ENCODE results near the gene DOCK2. TPM values are rescaled to one million over a fixed set of nuclear protein-coding genes. Genes with fewer than 3 reads are reported as not detected.

Gene DOCK2
- total RNA-seq, 2 experiments from 2014 or later, result 161 to 205 TPM

GRCh38 chr5:169804861-169805260 lies 167.8 kb downstream of the DOCK2 start:
- BruUV-seq (replicated peaks), result no TSS peak
- Histone ChIP-seq H3K36me3 (ENCODE audit: insufficient read depth, low read length) (peaks cover 65% of the 10 kb centered on the region), H3K4me3 (ENCODE audit: low read depth, low read length, poor library complexity, severe bottlenecking) (no peak overlapping the region), H3K27ac (ENCODE audit: low read depth, low read length, poor library complexity, severe bottlenecking) (no peak overlapping the region), H3K4me2 (ENCODE audit: low read length) (no peak overlapping the region), H3K9me3 (ENCODE audit: low read length) (no peaks in the 10 kb centered on the region), H3K4me1 (ENCODE audit: insufficient read depth, low read length, poor library complexity, severe bottlenecking) (no peaks in the 10 kb centered on the region), H3K79me2 (ENCODE audit: insufficient read depth, low read depth, low read length) (no peaks in the 10 kb centered on the region), H3K9me2 (ENCODE audit: insufficient read depth, low read length) (no peaks in the 10 kb centered on the region), H4K20me1 (ENCODE audit: insufficient read depth, low read length) (no peaks in the 10 kb centered on the region), H2AFZ (ENCODE audit: low read length) (no peak overlapping the region)
- CTCF ChIA-PET (ENCODE audit: unreplicated experiment), result interaction anchor here (0.6 kb wide), 1 partner anchor 79 kb away, joined by 3 read pairs; no protein-coding TSS in a partner anchor
- no peak for DNase-seq (ENCODE audit: low spot score)
- TF ChIP-seq CTCF (conservative IDR thresholded peaks at IDR 0.05; ENCODE audit: low read length) (no peak), EZH2phosphoT487 (IDR thresholded peaks at IDR 0.05; ENCODE audit: borderline replicate concordance, low read depth, low read length) (no peak)
- POLR2A ChIA-PET, result interaction anchor here (0.7 to 1.4 kb wide), 3 partner anchors 12 to 1787 kb away, joined by 3 to 9 read pairs (median 4); no protein-coding TSS in a partner anchor
- intact Hi-C loops (cut with micrococcal nuclease; ENCODE audit: unreplicated experiment), result no loop called here

GRCh38 chr5:169805527-169805934 lies 168.5 kb downstream of the DOCK2 start:
- CTCF ChIA-PET (ENCODE audit: unreplicated experiment), result interaction anchor here (0.6 kb wide), 1 partner anchor 222 kb away, joined by 5 read pairs; no protein-coding TSS in a partner anchor
- peaks cover 70% of the 10 kb centered on the region for H3K36me3 ChIP-seq (ENCODE audit: insufficient read depth, low read length)
- no TSS peak for BruUV-seq (replicated peaks)
- H3K27ac ChIP-seq (ENCODE audit: low read depth, low read length, poor library complexity, severe bottlenecking), result no peak overlapping the region
- H3K79me2 ChIP-seq (ENCODE audit: insufficient read depth, low read depth, low read length), result no peaks in the 10 kb centered on the region
- DNase-seq (ENCODE audit: low spot score), result no peak
- no peaks in the 10 kb centered on the region for H3K9me3 ChIP-seq (ENCODE audit: low read length)
- intact Hi-C loops (cut with micrococcal nuclease; ENCODE audit: unreplicated experiment), result no loop called here
- H3K9me2 ChIP-seq (ENCODE audit: insufficient read depth, low read length), result no peaks in the 10 kb centered on the region
- H3K4me3 ChIP-seq (ENCODE audit: low read depth, low read length, poor library complexity, severe bottlenecking), result no peak overlapping the region
- H3K4me1 ChIP-seq (ENCODE audit: insufficient read depth, low read length, poor library complexity, severe bottlenecking), result no peaks in the 10 kb centered on the region
- H4K20me1 ChIP-seq (ENCODE audit: insufficient read depth, low read length), result no peaks in the 10 kb centered on the region
- no peak overlapping the region for H3K4me2 ChIP-seq (ENCODE audit: low read length)
- H2AFZ ChIP-seq (ENCODE audit: low read length), result no peak overlapping the region
- POLR2A ChIA-PET, result interaction anchor here (0.6 to 0.7 kb wide), 2 partner anchors 58 to 1787 kb away, joined by 3 to 9 read pairs; no protein-coding TSS in a partner anchor
- no peak for TF ChIP-seq EZH2phosphoT487 (IDR thresholded peaks at IDR 0.05; ENCODE audit: borderline replicate concordance, low read depth, low read length)
- no peak for TF ChIP-seq CTCF (conservative IDR thresholded peaks at IDR 0.05; ENCODE audit: low read length)

- H2AFZ ChIP-seq (ENCODE audit: low read length), result no peak overlapping the region
- H3K4me2 ChIP-seq (ENCODE audit: low read length), result no peak overlapping the region
- no peaks in the 10 kb centered on the region for H3K9me3 ChIP-seq (ENCODE audit: low read length)
- H3K4me3 ChIP-seq (ENCODE audit: low read depth, low read length, poor library complexity, severe bottlenecking), result no peak overlapping the region
- H3K79me2 ChIP-seq (ENCODE audit: insufficient read depth, low read depth, low read length), result no peaks in the 10 kb centered on the region
- BruUV-seq (replicated peaks), result no TSS peak
- no peaks in the 10 kb centered on the region for H3K4me1 ChIP-seq (ENCODE audit: insufficient read depth, low read length, poor library complexity, severe bottlenecking)
- H3K36me3 ChIP-seq (ENCODE audit: insufficient read depth, low read length), result peaks cover 76% of the 10 kb centered on the region
- ChIA-PET CTCF (ENCODE audit: unreplicated experiment) (no interaction called here), POLR2A (interaction anchor here (0.6 kb wide), 2 partner anchors 59 to 306 kb away, joined by 3 read pairs; no protein-coding TSS in a partner anchor)
- no peaks in the 10 kb centered on the region for H4K20me1 ChIP-seq (ENCODE audit: insufficient read depth, low read length)
- no peak for DNase-seq (ENCODE audit: low spot score)
- intact Hi-C loops (cut with micrococcal nuclease; ENCODE audit: unreplicated experiment), result no loop called here
- H3K27ac ChIP-seq (ENCODE audit: low read depth, low read length, poor library complexity, severe bottlenecking), result no peak overlapping the region
- no peak for TF ChIP-seq EZH2phosphoT487 (IDR thresholded peaks at IDR 0.05; ENCODE audit: borderline replicate concordance, low read depth, low read length)
- no peak for TF ChIP-seq CTCF (conservative IDR thresholded peaks at IDR 0.05; ENCODE audit: low read length)
- no peaks in the 10 kb centered on the region for H3K9me2 ChIP-seq (ENCODE audit: insufficient read depth, low read length)
Measured at GRCh38 chr5:169805937-169806700, 169.0 kb downstream of the DOCK2 start.

Data from OCI-LY7 (cell line).